Endothelial cell of umbilical vein (primary cell): ENCODE results near the gene PHYH. TPM values are rescaled to one million over a fixed set of nuclear protein-coding genes. Genes with fewer than 3 reads are reported as not detected.
"Not testable (repeated sequence)": the region's sequence is repeated elsewhere in the genome, so short reads cannot be mapped to it uniquely, and the experiment has no call there.

Experiments
- BruUV-seq: library from RNA; stranded (reverse); fragments of 400-500 nt; replicated peaks from 2 replicates; lab custom pipeline; 2021; lab: Mats Ljungman, UMichigan
- CTCF ChIA-PET: fragments of 300-600, 350-600 bp; sonication (Branson Sonifier 250); formaldehyde crosslinking; loops from one replicate; lab custom pipeline; 2021; ENCODE audit warnings: antibody characterized with exemption, inconsistent platforms; lab: Charles Lee
- POLR2A ChIA-PET: fragments of 300-600, 350-600 bp; sonication (Branson Sonifier 250); formaldehyde crosslinking; loops from one replicate; lab custom pipeline; 2021; ENCODE audit warnings: antibody characterized with exemption, inconsistent platforms; lab: Charles Lee
- DNase-seq: peaks from one replicate; pipeline ENCODE4 v3.0.0-alpha.2; 2011; ENCODE audit warnings: low read depth, low spot score
- FAIRE-seq: peaks from 2 replicates; lab custom pipeline; 2011; peaks lifted over from hg19 to GRCh38; lab: Jason Lieb, UNC
- H2AFZ ChIP-seq: 2 replicates; pipeline ENCODE4 v1.6.0; 2012; ENCODE audit warnings: low read depth, low read length, control low read depth, inconsistent platforms
- H3K27ac ChIP-seq: 2 replicates; pipeline ENCODE4 v1.5.1; 2011; ENCODE audit warnings: low read depth, mild to moderate bottlenecking, control low read depth, low read length, moderate library complexity; ENCODE audit not compliant: insufficient read depth
- H3K27me3 ChIP-seq, 2 experiments: 2 replicates each; pipeline versions ENCODE4 v1.6.0 to v1.6.1; 2011; ENCODE audit warnings: low read length in 2 of 2, mixed read lengths in 1 of 2; ENCODE audit not compliant: control insufficient read depth in 2 of 2, insufficient read depth in 2 of 2
- H3K36me3 ChIP-seq, 2 experiments: 2 replicates in 1 of 2; 3 replicates in 1 of 2; pipeline ENCODE4 v1.5.1; 2011; ENCODE audit warnings: low read length in 2 of 2, mild to moderate bottlenecking in 1 of 2, moderate library complexity in 1 of 2; ENCODE audit not compliant: control insufficient read depth in 2 of 2, insufficient read depth in 2 of 2; ENCODE audit errors: extremely low read depth in 1 of 2
- H3K4me1 ChIP-seq: 3 replicates; pipeline ENCODE4 v1.5.1; 2011; ENCODE audit warnings: mild to moderate bottlenecking, low read length; ENCODE audit not compliant: control insufficient read depth, insufficient read depth; ENCODE audit errors: extremely low read depth
- H3K4me2 ChIP-seq: 2 replicates; pipeline ENCODE4 v1.6.1; 2011; ENCODE audit warnings: low read length, control low read depth, mixed read lengths; ENCODE audit not compliant: insufficient read depth
- H3K4me3 ChIP-seq, 3 experiments: fragments of 200-600 bp in 1 of 3; sonication (generic), shearing (Covaris generic) in 1 of 3; replicated peaks in 1 of 3; 2 replicates each; pipeline ENCODE4 v1.5.1; 2011 to 2016; ENCODE audit warnings: control low read depth in 3 of 3, low read length in 3 of 3, mild to moderate bottlenecking in 2 of 3, inconsistent platforms in 1 of 3, low read depth in 1 of 3, moderate library complexity in 1 of 3; ENCODE audit not compliant: insufficient read depth in 1 of 3
- H3K79me2 ChIP-seq: 2 replicates; pipeline ENCODE4 v1.6.0; 2012; ENCODE audit warnings: low read length, inconsistent platforms; ENCODE audit not compliant: control insufficient read depth, insufficient read depth
- H3K9ac ChIP-seq: replicated peaks from 2 replicates; pipeline ENCODE3; 2011; ENCODE audit warnings: low read length, control low read depth; ENCODE audit not compliant: insufficient read depth; ENCODE audit errors: extremely low read depth
- H3K9me1 ChIP-seq: replicated peaks from 3 replicates; pipeline ENCODE4 v1.6.0; 2011; ENCODE audit warnings: mild to moderate bottlenecking, low read length; ENCODE audit not compliant: control insufficient read depth, insufficient read depth; ENCODE audit errors: extremely low read depth
- H3K9me3 ChIP-seq: replicated peaks from 2 replicates; pipeline ENCODE4 v1.5.1; 2012; ENCODE audit warnings: low read length, inconsistent platforms; ENCODE audit not compliant: control insufficient read depth, insufficient read depth
- H4K20me1 ChIP-seq: replicated peaks from 2 replicates; pipeline ENCODE3; 2011; ENCODE audit warnings: mild to moderate bottlenecking, low read length; ENCODE audit not compliant: control insufficient read depth, insufficient read depth; ENCODE audit errors: extremely low read depth
- EZH2 ChIP-seq: IDR thresholded peaks from 2 replicates; pipeline ENCODE4 v1.6.1; 2012; ENCODE audit warnings: borderline replicate concordance, low read depth, mild to moderate bottlenecking, moderate library complexity, low read length, inconsistent platforms; ENCODE audit not compliant: severe bottlenecking
- FOS ChIP-seq: IDR thresholded peaks from 2 replicates; pipeline ENCODE4 v1.6.1; 2011; ENCODE audit warnings: mild to moderate bottlenecking, low read length, moderate library complexity, borderline replicate concordance; ENCODE audit not compliant: insufficient read depth
- GATA2 ChIP-seq: IDR thresholded peaks from 2 replicates; pipeline ENCODE4 v1.7.0; 2011; ENCODE audit warnings: low read depth, mild to moderate bottlenecking, moderate library complexity, mixed read lengths, low read length; ENCODE audit not compliant: insufficient read length, insufficient read depth
- JUN ChIP-seq: IDR thresholded peaks from 2 replicates; pipeline ENCODE4 v1.6.1; 2011; ENCODE audit warnings: borderline replicate concordance, low read depth; ENCODE audit not compliant: insufficient read length, insufficient read depth
- MYC ChIP-seq: IDR thresholded peaks from one replicate; pipeline ENCODE4 v1.6.1; 2011; ENCODE audit warnings: mild to moderate bottlenecking, low read depth, low read length
- POLR2A ChIP-seq: IDR thresholded peaks from 2 replicates; pipeline ENCODE4 v1.6.1; 2012; ENCODE audit warnings: low read depth, mild to moderate bottlenecking, control low read depth, low read length
- POLR2AphosphoS5 ChIP-seq: IDR thresholded peaks from 2 replicates; pipeline ENCODE4 v1.6.1; 2012; ENCODE audit warnings: low read depth, mild to moderate bottlenecking, control low read depth, low read length, moderate library complexity; ENCODE audit not compliant: insufficient read depth
- dilution Hi-C: fragments of 300-500 bp; cut with MboI; formaldehyde crosslinking; loops from one replicate; pipeline ENCODE4 v1.15.0; 2019; ENCODE audit warnings: low sequenced_read_pairs; ENCODE audit not compliant: extremely low pct_ligation_motif_present
- intact Hi-C: fragments of 100-400 bp; cut with micrococcal nuclease; formaldehyde crosslinking; loops from one replicate; pipeline ENCODE4 v1.10.0; 2022
- polyA plus RNA-seq, 4 experiments: library from polyadenylated mRNA; depleted of rRNA in 3 of 4; stranded (reverse) in 3 of 4; unstranded in 1 of 4; fragments of >200 nt; gene quantifications; 2 replicates each; pipeline versions ENCODE4 v1.2.1 to v1.2.3, GENCODE V29; 2011 to 2012; ENCODE audit warnings: missing spikeins in 1 of 4
- total RNA-seq: library from RNA; stranded (reverse); gene quantifications from 2 replicates; pipeline ENCODE4 v1.2.3, GENCODE V29; 2021
- TF ChIP-seq, protein P1 (sequence below), 2 donors: IDR thresholded peaks; 1 replicate in 1 of 2; 2 replicates in 1 of 2; pipeline ENCODE4 v1.5.1; 2011; ENCODE audit warnings: low read length in 2 of 2, mild to moderate bottlenecking in 2 of 2, moderate library complexity in 2 of 2, control low read depth in 1 of 2, inconsistent platforms in 1 of 2, low read depth in 1 of 2; ENCODE audit not compliant: insufficient read depth in 1 of 2; ENCODE audit errors: extremely low read depth in 1 of 2
- TF ChIP-seq, protein P2 (sequence below): IDR thresholded peaks from 2 replicates; pipeline ENCODE4 v1.6.1; 2011; ENCODE audit not compliant: insufficient read depth, insufficient read length

PHYH gene
- total and polyA plus RNA-seq, 2 donors (not counting 3 experiments of a cell fraction or from before 2014, with no cell fraction given), result 4.7 to 9.4 TPM

DNA sequence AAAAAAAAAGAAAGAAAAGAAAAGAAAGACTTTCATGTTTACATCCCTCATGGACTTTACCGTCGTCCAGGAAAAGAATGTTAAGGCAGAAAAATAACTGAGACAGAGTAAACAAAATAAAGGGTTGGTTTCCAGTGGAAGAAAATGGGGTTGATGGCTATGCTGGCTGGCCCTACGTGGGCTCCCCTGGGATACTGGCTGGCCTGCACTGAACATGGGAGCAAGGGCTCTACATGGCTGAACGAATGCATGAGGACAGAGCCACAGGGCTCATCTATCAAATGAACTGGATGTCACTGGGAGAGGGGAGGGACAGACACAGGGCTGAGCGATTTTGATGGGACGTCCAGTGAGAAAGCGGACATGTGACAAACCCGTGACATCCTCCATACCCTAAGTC is 63.2 kb downstream of the PHYH start:
- no peak for FAIRE-seq
- CTCF ChIA-PET, result no interaction called here
- TF ChIP-seq, protein P1, sequence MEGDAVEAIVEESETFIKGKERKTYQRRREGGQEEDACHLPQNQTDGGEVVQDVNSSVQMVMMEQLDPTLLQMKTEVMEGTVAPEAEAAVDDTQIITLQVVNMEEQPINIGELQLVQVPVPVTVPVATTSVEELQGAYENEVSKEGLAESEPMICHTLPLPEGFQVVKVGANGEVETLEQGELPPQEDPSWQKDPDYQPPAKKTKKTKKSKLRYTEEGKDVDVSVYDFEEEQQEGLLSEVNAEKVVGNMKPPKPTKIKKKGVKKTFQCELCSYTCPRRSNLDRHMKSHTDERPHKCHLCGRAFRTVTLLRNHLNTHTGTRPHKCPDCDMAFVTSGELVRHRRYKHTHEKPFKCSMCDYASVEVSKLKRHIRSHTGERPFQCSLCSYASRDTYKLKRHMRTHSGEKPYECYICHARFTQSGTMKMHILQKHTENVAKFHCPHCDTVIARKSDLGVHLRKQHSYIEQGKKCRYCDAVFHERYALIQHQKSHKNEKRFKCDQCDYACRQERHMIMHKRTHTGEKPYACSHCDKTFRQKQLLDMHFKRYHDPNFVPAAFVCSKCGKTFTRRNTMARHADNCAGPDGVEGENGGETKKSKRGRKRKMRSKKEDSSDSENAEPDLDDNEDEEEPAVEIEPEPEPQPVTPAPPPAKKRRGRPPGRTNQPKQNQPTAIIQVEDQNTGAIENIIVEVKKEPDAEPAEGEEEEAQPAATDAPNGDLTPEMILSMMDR (IDR thresholded peaks at IDR 0.05; ENCODE audit: extremely low read depth in 1 of 2, insufficient read depth in 1 of 2, low read depth in 1 of 2, low read length in 2 of 2), result no peak
- TF ChIP-seq GATA2 (no peak), EZH2 (no peak), POLR2A (no peak), FOS (no peak), MYC (no peak), JUN (no peak), POLR2AphosphoS5 (no peak)
- TF ChIP-seq, protein P2, sequence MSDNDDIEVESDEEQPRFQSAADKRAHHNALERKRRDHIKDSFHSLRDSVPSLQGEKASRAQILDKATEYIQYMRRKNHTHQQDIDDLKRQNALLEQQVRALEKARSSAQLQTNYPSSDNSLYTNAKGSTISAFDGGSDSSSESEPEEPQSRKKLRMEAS, result no peak

DNA sequence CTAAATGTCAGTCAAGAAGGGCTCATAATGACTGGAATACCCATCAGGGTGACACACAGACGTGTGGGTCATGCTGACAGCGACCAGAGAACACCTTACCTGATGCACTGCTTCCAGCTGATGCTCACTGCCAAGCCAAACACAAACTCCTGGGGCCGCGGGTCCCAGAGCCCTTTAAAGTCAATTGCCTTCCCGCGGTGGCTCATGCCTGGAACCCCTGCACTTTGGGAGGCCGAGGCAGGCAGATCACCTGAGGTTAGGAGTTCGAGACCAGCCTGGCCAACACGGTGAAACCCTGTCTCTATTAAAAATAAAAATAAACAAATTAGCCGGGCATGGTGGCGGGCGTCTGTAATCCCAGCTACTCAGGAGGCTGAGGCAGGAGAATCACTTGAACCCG is 65.1 kb downstream of the PHYH start:
- H3K79me2 ChIP-seq, H3K9me1 ChIP-seq, H3K4me2 ChIP-seq, H3K4me1 ChIP-seq, H3K9ac ChIP-seq, DNase-seq, CTCF ChIA-PET, POLR2A ChIA-PET, intact Hi-C loops, BruUV-seq, H3K36me3 ChIP-seq, FAIRE-seq, H2AFZ ChIP-seq, dilution Hi-C loops, H3K27me3 ChIP-seq, H3K9me3 ChIP-seq, H3K4me3 ChIP-seq, H4K20me1 ChIP-seq, H3K27ac ChIP-seq: not testable (repeated sequence)

More for the DNA sequence above, 63.2 kb downstream of the PHYH start:
- dilution Hi-C loops, result no loop called here
- no peak overlapping the region for H3K27ac ChIP-seq
- BruUV-seq, result no TSS peak
- POLR2A ChIA-PET, result no interaction called here
- H3K4me1 ChIP-seq, result no peaks in the 10 kb centered on the region
- H3K9me3 ChIP-seq, result no peaks in the 10 kb centered on the region
- H2AFZ ChIP-seq, result no peak overlapping the region
- no peak overlapping the region for H3K9ac ChIP-seq
- H3K79me2 ChIP-seq, result no peaks in the 10 kb centered on the region
- H3K27me3 ChIP-seq, result peaks cover 0 to 4% of the 10 kb centered on the region in 2 experiments
- intact Hi-C loops, result no loop called here
- no peak for DNase-seq
- H4K20me1 ChIP-seq, result no peaks in the 10 kb centered on the region
- no peak overlapping the region for H3K4me3 ChIP-seq
- H3K9me1 ChIP-seq, result no peaks in the 10 kb centered on the region
- no peaks in the 10 kb centered on the region for H3K36me3 ChIP-seq
- no peak overlapping the region for H3K4me2 ChIP-seq
